ENCODE data around the gene GDAP2. TPM values are rescaled to one million over a fixed set of nuclear protein-coding genes. Genes with fewer than 3 reads are reported as not detected.

The GDAP2 gene
- total RNA-seq, 1 donor from 2014 or later = 31.5 TPM

DNA sequence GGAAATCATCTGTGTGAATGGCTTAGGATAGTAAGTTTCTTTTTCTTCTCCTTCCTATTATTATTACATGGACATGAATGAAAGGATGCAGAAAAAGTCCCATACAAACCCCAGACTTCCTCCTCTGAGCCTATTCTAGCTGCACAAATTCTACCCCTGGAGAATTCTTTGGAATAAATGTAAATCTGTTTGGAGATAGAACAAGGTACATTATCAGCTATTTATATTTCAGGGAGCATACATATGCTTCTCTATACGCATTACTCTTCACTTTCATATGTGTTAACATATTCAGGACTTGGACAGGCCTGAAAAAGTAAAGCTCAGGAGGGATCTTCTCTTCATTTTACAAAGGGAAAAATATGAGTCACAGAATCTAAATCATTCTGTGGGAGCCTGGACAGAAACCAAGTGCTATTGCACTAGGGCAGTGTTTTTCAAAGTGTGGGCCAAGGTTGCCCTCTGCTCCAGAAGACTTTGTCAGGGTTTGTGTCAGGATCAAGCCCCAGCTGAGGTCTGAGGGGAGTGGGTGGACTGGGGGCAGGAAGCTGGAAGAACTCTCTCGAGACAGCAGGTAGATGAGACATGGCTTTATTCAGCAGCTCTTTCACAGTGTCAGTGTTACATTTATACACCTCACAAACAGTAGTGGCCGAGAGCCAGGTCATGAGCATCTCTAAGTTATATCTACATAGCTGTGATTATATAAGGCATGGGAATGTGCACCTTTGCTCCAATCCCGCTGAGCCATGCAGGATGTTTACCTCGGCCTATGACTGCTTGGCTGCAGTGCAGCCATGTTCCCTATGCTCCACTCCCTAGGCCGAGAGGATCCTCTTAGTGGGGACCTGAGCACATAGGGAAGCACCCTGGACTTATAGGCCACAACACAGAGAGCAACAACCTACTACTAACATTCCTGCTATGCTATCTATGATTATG, 114.3 kb downstream of the GDAP2 start:
- no peak for DNase-seq (ENCODE audit: low spot score)

Other genes starting within 250 kb of the GDAP2 start
- gene WDR3, start 118 bp upstream of the GDAP2 start, total RNA-seq = 36.8 TPM

Measured in mesenteric fat pad (tissue), 1 donor.